ENCODE data around the gene CAMK1D.

CAMK1D gene

GRCh38 chr10:12873172-12873571, 523.8 kb downstream of the CAMK1D start:
- DNase-seq: no peak

- DNase-seq: no peak
These were observed 525.2 kb downstream of the CAMK1D start for GRCh38 chr10:12874501-12874900.

GRCh38 chr10:12875100-12875499, 525.8 kb downstream of the CAMK1D start:
- DNase-seq: no peak

GRCh38 chr10:12876266-12876665, 526.9 kb downstream of the CAMK1D start:
- DNase-seq: no peak

GRCh38 chr10:12877150-12877549, 527.8 kb downstream of the CAMK1D start:
- peak; percentile 7 for DNase-seq

GRCh38 chr10:12880423-12880822, 531.1 kb downstream of the CAMK1D start:
- no peak for DNase-seq

GRCh38 chr10:12884851-12885250, 535.5 kb downstream of the CAMK1D start:
- DNase-seq: no peak
